ENCODE results near the gene MYOM1. TPM values are rescaled to one million over a fixed set of nuclear protein-coding genes. Genes with fewer than 3 reads are reported as not detected.
A peak's percentile ranks its signal among the peaks of the same experiment; 100 is the strongest.

MYOM1 gene
- total RNA-seq, 2 donors from 2014 or later = 1.8 to 1.9 TPM

DNA sequence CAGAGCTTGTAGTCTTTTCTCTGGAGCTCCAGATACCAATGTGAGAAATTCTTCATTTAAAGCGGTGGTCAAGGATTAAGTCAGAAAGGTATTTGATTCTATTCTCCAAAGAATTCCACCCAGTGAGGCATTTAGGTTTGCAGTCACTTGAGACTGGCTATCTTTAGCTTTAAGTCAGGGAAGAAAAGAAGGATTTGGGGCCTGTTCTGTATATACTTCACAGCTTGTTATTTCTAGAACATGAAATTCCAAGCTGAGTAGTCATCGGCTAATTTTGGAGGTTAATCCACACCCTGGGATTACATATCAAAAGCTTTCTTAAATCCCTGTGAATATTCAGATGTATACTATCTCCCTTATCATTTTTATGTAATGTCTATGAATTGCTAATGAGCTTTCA is 39.4 kb downstream of the MYOM1 start:
- ATAC-seq (no peak), DNase-seq (ENCODE audit: low spot score in 2 of 2) (no peak)
- Mint-ChIP-seq H3K9me3 (no peaks in the 10 kb centered on the region), H3K36me3 (no peaks in the 10 kb centered on the region), H3K27ac (no peak overlapping the region)

DNA sequence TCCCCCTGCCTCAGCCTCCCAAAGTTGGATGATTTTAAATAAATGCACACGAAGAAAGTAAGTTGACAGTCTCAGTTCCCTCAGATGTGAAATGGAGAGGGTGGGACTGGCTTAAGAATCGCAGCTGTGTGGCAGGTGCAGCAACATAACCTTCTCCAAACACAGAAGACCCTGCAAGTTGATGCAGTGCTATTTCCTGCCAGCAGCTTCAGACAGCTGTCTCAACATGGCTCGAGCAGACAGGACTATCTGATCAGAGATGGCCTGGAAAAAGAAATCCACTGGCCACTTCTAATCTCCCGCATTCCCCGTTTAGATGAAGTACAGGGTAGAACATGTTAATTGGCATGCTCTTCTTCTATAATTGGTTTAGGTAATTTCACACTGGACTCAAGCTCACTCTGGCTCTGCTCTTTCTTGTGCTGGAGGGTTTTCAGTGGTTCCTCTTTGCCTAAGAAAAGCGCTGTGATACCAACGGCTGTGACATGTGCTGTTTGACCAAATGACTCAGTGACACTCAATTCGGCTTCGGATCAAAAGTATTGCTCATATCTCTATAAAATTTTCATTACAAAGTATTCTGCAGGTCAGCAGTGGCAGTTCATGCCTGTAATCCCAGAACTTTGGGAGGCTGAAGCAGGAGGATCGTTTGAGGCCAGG is 40.2 kb downstream of the MYOM1 start:
- ATAC-seq = no peak
- H3K36me3 Mint-ChIP-seq = no peaks in the 10 kb centered on the region
- no peak overlapping the region for H3K27ac Mint-ChIP-seq
- no peaks in the 10 kb centered on the region for H3K9me3 Mint-ChIP-seq
- no peak for DNase-seq (ENCODE audit: low spot score in 2 of 2)

DNA sequence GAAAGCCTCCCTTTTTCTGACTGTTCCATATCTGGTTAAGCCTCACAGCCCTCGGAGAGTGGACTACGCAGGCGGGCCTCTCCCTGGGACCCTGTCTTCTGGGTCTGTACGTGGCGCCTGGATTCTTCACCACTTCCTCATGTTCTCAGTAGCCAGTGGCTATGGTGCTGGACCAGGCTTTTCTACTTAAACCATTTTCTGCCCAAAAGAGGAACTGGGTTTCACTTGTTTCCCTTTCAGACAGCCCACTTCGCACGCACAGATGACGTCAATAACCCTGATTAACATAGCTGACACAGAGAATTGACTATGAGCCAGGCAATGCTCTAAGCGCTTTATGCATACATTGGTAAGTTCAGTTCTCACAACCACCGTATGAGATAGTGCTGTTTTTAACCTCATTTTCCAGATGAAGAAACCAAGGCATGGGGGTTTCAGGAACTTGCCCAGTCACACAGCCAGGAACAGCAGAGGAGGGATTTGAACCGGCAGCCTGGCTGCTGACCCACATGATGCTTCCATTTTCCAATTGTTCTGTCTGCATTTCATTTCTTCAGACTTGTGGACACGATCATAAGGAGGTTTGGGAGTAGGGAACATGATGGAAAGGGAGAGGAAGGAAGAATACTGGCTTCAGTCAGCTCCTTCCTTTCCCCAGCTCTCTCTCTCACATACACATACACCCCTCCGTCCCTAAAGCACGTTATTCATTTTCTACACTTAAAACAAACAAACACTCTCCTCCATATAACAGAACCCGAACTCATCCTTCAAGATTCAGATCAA is 41.7 kb downstream of the MYOM1 start:
- Mint-ChIP-seq H3K27ac (peak overlapping the region in 1 of 2 donors; percentile 3), H3K9me3 (no peaks in the 10 kb centered on the region), H3K36me3 (no peaks in the 10 kb centered on the region)
- peak in 1 of 2 donors; percentile 86 for ATAC-seq
- no peak for DNase-seq (ENCODE audit: low spot score in 2 of 2)

DNA sequence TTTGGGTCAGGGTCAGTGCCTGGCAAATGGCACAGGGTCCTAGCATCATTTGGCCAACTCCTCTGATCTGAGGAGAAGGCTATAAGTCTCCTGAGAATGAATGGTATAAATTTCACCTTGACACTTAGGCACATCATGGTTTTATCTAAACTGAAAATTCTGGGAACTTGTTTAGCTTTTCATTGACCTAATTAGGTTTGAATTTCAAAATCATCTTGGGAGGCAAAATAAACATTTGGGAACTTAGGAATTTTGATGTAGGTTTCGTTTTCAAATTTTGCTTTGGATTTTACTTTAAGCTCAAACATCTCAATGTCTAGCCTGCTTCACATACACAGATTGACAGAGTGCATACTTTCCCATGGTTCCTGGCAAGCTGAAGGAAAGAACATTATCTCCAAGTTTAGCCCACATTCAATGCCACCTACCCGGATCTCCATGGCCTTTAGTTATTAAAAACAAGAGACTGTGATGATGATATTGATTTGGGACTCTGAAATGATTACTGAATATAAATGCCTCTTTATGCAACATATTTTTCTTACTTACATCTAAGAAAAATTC is 44.5 kb downstream of the MYOM1 start:
- no peak for DNase-seq (ENCODE audit: low spot score in 2 of 2)
- ATAC-seq = no peak
- Mint-ChIP-seq H3K27ac (no peak overlapping the region), H3K36me3 (no peaks in the 10 kb centered on the region), H3K9me3 (no peaks in the 10 kb centered on the region)

DNA sequence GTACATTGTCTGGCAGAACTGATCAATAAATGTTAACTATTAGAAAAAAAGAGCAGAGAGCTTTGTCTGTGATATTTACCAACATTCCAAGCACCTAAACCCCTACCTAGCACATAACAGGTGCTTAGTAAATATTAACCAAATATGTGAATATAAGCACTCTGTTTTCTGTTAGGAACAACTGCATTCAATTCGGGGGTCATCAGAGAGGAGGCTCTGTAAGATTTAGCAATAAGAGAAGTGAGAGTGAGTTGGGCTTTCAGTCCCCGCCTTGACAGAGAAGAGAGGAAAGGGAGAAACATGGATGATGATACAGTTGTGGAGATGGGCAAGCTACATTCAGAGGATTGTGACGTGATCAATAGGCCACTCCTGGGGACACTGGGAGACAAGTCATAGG is 47.7 kb downstream of the MYOM1 start:
- H3K9me3 Mint-ChIP-seq = no peaks in the 10 kb centered on the region
- H3K36me3 Mint-ChIP-seq = no peaks in the 10 kb centered on the region
- DNase-seq (ENCODE audit: low spot score in 2 of 2) = no peak
- no peak for ATAC-seq
- H3K27ac Mint-ChIP-seq = no peak overlapping the region

DNA sequence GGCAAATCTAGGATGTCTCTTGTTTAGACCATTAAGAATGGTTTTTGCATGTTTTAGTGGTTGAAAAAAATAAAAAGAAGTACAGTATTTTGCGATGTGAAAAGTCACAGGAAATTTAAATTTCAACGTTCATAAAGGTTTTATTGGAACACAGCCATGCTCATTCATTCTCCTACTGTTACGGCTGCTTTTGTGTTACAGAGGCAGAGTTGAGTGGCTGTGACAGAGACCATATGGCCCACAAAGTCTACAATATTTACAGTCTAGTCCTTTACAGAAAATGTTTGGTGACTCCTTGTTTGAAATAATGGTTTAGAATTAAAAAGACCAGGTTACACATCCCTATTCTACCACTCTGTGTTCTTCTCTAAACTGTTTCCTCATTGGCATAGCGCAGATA is 48.1 kb downstream of the MYOM1 start:
- Mint-ChIP-seq H3K27ac (no peak overlapping the region), H3K36me3 (no peaks in the 10 kb centered on the region), H3K9me3 (no peaks in the 10 kb centered on the region)
- DNase-seq (ENCODE audit: low spot score in 2 of 2) = no peak
- no peak for ATAC-seq

DNA sequence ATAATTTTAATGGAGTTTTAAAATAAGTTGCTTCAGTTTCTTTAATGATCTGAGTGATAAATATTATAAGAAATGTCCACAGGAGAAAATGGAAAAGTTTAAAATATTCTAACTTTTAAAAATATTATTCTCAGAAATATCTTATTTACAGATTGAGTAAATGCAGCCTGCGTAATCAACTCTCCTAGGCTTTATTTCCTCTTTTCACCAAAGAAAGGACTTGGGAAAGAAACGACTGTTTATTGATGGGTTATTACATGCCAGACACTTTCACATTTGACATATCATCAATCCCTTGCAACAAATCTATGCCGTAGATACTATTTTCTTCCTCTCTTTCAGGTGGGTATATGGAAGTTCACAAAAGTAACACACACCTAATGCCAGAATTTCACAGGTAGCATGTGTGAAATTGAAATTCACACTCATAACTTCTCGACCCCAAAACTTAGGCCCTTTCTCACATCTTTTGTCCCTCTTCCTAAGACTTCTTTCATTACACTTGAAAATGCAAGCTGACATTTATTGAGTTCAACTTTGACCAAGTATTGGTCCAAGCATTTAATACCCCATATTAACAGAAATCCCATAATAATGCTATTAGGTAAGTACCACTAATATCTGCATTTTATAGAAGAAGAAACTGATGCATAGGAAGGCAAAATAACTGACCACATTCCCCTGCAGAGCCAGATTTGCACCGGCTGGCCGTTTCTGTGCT is 49.2 kb downstream of the MYOM1 start:
- H3K36me3 Mint-ChIP-seq = no peaks in the 10 kb centered on the region
- no peak overlapping the region for H3K27ac Mint-ChIP-seq
- no peak for ATAC-seq
- no peaks in the 10 kb centered on the region for H3K9me3 Mint-ChIP-seq
- no peak for DNase-seq (ENCODE audit: low spot score in 2 of 2)

DNA sequence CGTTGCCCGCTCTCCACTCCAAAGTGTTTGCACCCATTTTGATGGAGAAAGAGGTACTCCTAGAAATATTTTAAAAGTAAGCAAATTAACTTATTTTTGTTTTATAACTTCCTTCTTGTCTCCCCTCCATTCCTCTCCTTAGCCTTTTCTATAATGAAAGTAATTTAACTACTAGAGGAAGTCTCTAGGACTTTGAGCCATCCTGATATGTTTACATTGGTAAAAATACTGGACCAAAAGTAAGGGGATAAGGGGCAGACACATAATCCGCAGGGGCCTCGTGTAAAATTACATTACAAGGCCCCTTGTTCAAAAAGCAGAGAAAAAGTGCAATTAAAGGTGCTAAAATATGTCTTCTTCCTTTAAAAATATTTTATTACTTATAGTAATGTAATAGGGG is 55.4 kb downstream of the MYOM1 start:
- Mint-ChIP-seq H3K9me3 (no peaks in the 10 kb centered on the region), H3K36me3 (peaks cover 0 to 5% of the 10 kb centered on the region in 2 donors), H3K27ac (no peak overlapping the region)
- no peak for ATAC-seq
- DNase-seq (ENCODE audit: low spot score in 2 of 2) = no peak

DNA sequence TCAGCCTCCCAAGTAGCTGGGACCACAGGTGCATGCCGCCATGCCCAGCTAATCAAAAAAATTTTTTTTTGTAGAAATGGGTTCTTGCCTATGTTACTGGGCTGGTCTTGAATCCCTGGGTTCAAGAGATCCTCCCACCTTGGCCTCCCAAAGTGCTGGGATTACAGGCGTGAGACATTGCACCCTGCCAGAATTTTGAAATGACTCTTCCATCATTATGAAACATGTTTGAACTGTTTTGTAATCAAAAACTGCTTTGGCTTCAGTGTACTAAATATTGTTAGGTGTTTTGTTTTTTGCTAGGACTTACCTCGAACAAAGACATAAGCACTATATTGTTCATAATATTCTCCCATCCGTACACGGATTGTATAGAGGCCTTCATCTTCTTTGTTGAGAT is 55.8 kb downstream of the MYOM1 start:
- Mint-ChIP-seq H3K36me3 (peaks cover 0 to 5% of the 10 kb centered on the region in 2 donors), H3K27ac (no peak overlapping the region), H3K9me3 (no peaks in the 10 kb centered on the region)
- DNase-seq (ENCODE audit: low spot score in 2 of 2) = no peak
- no peak for ATAC-seq

DNA sequence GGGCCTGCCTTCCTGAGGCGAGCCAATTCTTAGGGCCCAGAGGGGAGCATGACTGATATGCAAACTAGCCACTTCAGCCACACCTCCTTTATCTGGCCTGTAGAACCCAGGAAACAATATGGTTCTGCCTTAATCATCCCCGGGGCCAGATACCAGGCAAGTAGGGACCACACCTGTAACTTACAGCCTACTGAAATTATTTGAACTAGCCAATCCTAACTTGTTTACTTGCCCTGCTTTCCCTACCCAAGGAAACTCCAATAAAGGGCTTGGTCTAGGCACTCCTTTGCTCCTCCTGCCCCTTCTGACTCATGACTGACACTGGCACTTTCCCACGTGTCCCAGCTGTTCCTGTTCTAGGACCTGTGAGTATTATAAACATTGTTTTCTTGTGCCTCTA is 57.6 kb downstream of the MYOM1 start:
- H3K9me3 Mint-ChIP-seq = no peaks in the 10 kb centered on the region
- H3K36me3 Mint-ChIP-seq = peaks cover 0 to 5% of the 10 kb centered on the region in 2 donors
- ATAC-seq (no peak), DNase-seq (ENCODE audit: low spot score in 2 of 2) (no peak)
- H3K27ac Mint-ChIP-seq = peak overlapping the region; percentile 67 to 79

DNA sequence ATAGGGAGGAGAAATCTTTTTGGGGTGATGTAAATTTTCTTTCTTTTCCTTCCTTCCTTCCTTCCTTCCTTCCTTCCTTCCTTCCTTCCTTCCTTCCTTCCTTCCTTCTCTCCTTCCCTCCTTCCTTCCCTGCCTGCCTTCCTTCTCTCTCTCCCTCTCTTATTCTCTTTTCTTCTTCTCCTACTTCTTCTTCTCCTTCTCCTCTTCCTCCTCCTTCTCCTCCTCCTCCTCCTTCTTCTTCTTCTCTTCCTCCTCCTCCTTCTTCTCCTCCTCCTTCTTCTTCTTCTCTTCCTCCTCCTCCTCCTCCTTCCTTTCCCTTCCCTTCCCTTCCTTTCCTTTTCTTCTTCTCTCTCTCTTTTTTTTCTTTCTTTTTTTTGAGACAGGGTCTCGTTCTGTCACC is 59.9 kb downstream of the MYOM1 start:
- ATAC-seq (no peak), DNase-seq (ENCODE audit: low spot score in 2 of 2) (no peak)
- Mint-ChIP-seq H3K36me3 (peaks cover 0 to 5% of the 10 kb centered on the region in 2 donors), H3K9me3 (no peaks in the 10 kb centered on the region), H3K27ac (no peak overlapping the region)

DNA sequence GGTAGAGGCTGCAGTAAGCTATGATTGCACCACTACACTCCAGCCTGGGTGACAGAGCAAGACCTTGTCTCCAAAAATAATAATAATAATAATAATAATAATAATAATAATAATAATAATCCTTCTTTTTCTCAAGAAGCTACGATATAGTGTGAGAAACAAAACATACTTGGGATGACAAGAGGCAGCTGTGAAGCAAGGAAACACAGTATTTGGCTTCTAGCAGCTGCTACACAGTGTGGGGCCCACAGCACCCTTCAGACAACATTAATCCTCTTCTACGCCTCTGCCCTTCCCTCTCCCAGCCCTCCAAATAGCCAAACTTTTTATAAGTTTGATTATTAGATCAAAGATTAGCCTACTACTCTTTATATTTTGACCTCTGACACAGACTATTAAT is 62.2 kb downstream of the MYOM1 start:
- no peaks in the 10 kb centered on the region for H3K9me3 Mint-ChIP-seq

DNA sequence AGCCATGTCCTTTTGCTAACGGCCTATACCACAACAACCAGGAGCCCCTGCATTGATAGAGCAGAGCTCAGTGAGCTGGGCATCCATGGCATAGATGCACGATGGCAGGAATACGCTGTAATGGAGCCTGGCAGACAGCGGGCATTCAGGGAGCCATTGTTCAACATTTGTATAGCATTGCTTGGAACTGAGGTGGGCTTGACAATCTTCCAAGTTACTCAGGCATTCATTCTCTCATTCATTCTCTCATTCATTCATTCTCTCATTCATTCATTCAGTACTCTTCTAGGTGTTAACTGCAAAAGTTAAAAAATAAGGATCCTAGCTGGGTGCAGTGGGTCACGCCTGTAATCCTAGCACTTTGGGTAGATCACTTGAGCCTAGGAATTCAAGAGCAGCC is 62.7 kb downstream of the MYOM1 start:
- H3K9me3 Mint-ChIP-seq = no peaks in the 10 kb centered on the region
- ATAC-seq (no peak), DNase-seq (ENCODE audit: low spot score in 2 of 2) (no peak)
- H3K36me3 Mint-ChIP-seq = no peaks in the 10 kb centered on the region
- H3K27ac Mint-ChIP-seq = no peak overlapping the region

More for the DNA sequence above, 62.2 kb downstream of the MYOM1 start:
- ATAC-seq (no peak), DNase-seq (ENCODE audit: low spot score in 2 of 2) (no peak)
- no peak overlapping the region for H3K27ac Mint-ChIP-seq
- H3K36me3 Mint-ChIP-seq = peaks cover 0 to 4% of the 10 kb centered on the region in 2 donors

DNA sequence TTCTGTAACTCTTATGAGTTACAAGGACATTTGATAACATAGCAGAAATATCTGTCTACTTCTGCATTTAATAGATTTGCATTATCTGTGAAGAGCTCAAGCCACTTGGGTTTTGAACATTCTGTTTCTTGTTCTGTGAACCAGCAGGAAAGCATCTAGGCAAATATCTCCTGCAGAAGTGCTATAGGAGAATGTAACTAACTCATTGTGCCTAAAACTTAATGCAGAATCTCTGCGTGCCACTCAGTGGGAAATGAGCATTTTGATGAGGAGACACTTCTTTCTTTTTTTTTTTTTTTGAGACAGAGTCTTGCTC is 63.5 kb downstream of the MYOM1 start:
- no peak overlapping the region for H3K27ac Mint-ChIP-seq
- no peaks in the 10 kb centered on the region for H3K36me3 Mint-ChIP-seq
- DNase-seq (ENCODE audit: low spot score in 2 of 2) = no peak
- no peak for ATAC-seq
- H3K9me3 Mint-ChIP-seq = no peaks in the 10 kb centered on the region

DNA sequence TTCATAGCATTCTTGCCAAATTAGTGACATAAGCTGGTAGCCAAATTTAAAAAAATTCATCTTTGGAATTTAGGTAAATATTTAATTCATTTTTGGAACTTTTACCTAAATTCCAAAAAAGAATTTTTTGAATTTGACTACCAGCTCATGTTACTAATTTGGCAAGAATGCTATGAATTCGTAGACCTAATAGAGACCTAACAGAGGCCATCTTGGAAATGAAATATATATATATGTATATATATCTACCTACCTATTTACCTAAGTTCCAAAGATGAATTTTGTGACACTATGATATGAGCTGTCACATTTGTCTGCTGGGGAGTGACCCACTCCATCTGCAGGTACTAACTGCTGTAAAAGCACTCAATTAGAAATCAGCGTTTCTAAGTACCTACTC is 65.6 kb downstream of the MYOM1 start:
- no peak for DNase-seq (ENCODE audit: low spot score in 2 of 2)
- Mint-ChIP-seq H3K9me3 (no peaks in the 10 kb centered on the region), H3K27ac (no peak overlapping the region), H3K36me3 (no peaks in the 10 kb centered on the region)
- ATAC-seq = no peak

DNA sequence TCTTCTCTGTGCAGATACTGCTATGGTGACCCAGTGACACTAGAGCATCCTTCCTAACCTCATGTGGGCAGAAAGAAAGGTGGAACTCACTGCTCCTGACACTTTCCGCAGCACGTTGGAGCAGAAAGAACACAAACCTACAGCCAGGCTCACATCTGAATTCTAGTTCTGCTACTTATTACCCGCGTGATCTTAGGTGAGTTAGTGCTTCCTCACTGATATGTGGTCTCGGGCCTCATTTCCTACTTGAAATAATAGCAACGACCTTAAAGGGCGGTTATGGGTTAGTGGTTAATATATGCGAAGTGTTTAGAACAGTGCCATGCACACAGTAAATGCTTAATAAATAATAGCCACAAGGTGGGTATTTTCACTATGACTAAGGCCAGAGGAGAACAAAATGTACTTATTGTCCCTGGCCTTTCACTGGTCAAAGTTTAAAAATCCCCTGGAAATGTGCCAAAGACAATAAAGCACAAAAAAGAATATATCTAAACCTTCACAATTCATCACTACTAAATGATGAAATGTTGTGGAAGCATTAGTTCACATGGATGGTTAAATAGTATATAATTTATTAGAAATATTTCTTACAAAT is 66.6 kb downstream of the MYOM1 start:
- no peaks in the 10 kb centered on the region for H3K36me3 Mint-ChIP-seq
- no peaks in the 10 kb centered on the region for H3K9me3 Mint-ChIP-seq
- ATAC-seq = no peak
- no peak overlapping the region for H3K27ac Mint-ChIP-seq
- no peak for DNase-seq (ENCODE audit: low spot score in 2 of 2)

DNA sequence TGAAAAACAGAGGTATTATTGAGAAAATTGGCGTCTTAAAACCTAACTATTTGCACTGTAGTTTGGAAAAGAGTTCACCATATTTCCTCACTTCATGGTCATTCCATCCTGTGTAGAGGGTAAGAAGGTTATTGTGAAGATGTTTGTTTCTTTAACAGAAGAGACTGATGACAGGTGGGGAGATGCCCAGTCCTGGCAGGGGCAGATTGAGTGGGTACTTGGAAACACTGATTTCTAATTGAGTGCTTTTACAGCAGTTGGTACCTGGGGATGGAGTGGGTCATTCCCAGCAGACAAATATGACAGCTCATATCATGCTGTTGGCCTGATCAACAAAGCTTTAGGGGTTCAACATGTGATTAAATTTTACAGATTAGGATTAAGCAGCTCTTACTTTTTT is 67.5 kb downstream of the MYOM1 start:
- H3K9me3 Mint-ChIP-seq = no peaks in the 10 kb centered on the region
- no peak overlapping the region for H3K27ac Mint-ChIP-seq
- H3K36me3 Mint-ChIP-seq = no peaks in the 10 kb centered on the region
- ATAC-seq = no peak
- DNase-seq (ENCODE audit: low spot score in 2 of 2) = no peak

All from activated naive CD4-positive, alpha-beta T cell treated with anti-CD3 and anti-CD28 coated beads, Interleukin-2, amount 50 U/mL, for 72 hours (primary cell).